AG10803 (cell line): ENCODE measurements around the gene PRSS53.

Experiments
- DNase-seq: peaks from one replicate; pipeline ENCODE4 v3.0.0; 2010; ENCODE audit warnings: low read depth
- H3K4me3 ChIP-seq: 2 replicates; pipeline ENCODE4 v1.5.1; 2011; ENCODE audit warnings: mild to moderate bottlenecking, low read length, control low read depth
- CTCF ChIP-seq: conservative IDR thresholded peaks from 2 replicates; pipeline ENCODE4 v1.5.1; 2011; ENCODE audit warnings: mild to moderate bottlenecking, low read length, control low read depth, inconsistent platforms

The PRSS53 gene

GRCh38 chr16:31114468-31114867, 25.7 kb upstream of the PRSS53 start:
- no peak for TF ChIP-seq CTCF
- no peak overlapping the region for H3K4me3 ChIP-seq

GRCh38 chr16:31113121-31114120, 24.7 kb upstream of the PRSS53 start:
- no peak for TF ChIP-seq CTCF
- H3K4me3 ChIP-seq: no peak overlapping the region
- no peak for DNase-seq

More at GRCh38 chr16:31114468-31114867, 25.7 kb upstream of the PRSS53 start:
- peak; percentile 35 for DNase-seq

GRCh38 chr16:31112711-31113110, 24.0 kb upstream of the PRSS53 start:
- no peak for DNase-seq
- no peak overlapping the region for H3K4me3 ChIP-seq
- no peak for TF ChIP-seq CTCF

GRCh38 chr16:31111881-31112466, 23.2 kb upstream of the PRSS53 start:
- no peak for DNase-seq
- no peak overlapping the region for H3K4me3 ChIP-seq
- TF ChIP-seq CTCF: no peak

GRCh38 chr16:31110106-31111034, 21.6 kb upstream of the PRSS53 start:
- no peak overlapping the region; the same call in 1 of the 2 replicates for H3K4me3 ChIP-seq
- TF ChIP-seq CTCF: no peak
- no peak for DNase-seq

GRCh38 chr16:31109622-31110021, 20.9 kb upstream of the PRSS53 start:
- TF ChIP-seq CTCF: no peak
- H3K4me3 ChIP-seq: no peak overlapping the region; the same call in 1 of the 2 replicates
- no peak for DNase-seq
